H1 (cell line): ENCODE measurements around the gene MAP3K14. TPM values are rescaled to one million over a fixed set of nuclear protein-coding genes. Genes with fewer than 3 reads are reported as not detected.

Source experiments
- CEBPB ChIP-seq: IDR thresholded peaks from 2 replicates; pipeline ENCODE4 v1.6.1; 2012; ENCODE audit warnings: low read depth, low read length
- FOSL1 ChIP-seq: IDR thresholded peaks from 2 replicates; pipeline ENCODE4 v1.6.1; 2011; ENCODE audit warnings: mild to moderate bottlenecking, low read depth, low read length, moderate library complexity; ENCODE audit not compliant: insufficient read depth
- JUN ChIP-seq: IDR thresholded peaks from 2 replicates; pipeline ENCODE4 v1.6.1; 2011; ENCODE audit warnings: low read depth, mild to moderate bottlenecking, improper control_type of control experiment, low read length
- KDM1A ChIP-seq: fragments of 200-600, 300-600 bp; sonication (generic); IDR thresholded peaks from 2 replicates; pipeline ENCODE4 v1.7.1; 2016; ENCODE audit warnings: mild to moderate bottlenecking, low read length, borderline replicate concordance
- ZNF274 ChIP-seq: IDR thresholded peaks from 2 replicates; pipeline ENCODE4 v1.7.0; 2012; ENCODE audit warnings: low read length, borderline replicate concordance; ENCODE audit errors: extremely low read depth
- polyA plus RNA-seq, 7 experiments: library from polyadenylated mRNA; depleted of rRNA in 3 of 7; stranded (reverse) in 5 of 7; unstranded in 2 of 7; fragments of >200 nt in 5 of 7; fragments of 200-250 nt in 2 of 7; gene quantifications; 1 replicate in 5 of 7; 2 replicates in 1 of 7; 4 replicates in 1 of 7; pipeline versions ENCODE4 v1.2.1 to v1.2.3, GENCODE V29; 2011 to 2013; ENCODE audit warnings: missing spikeins in 2 of 7, mixed read lengths in 2 of 7
- total RNA-seq: library from RNA; stranded (reverse); fragmentation: NEBNext Ultra II Directional; extraction: Animal tissue kit (Norgen Biotek cat#: 25700); gene quantifications from 2 replicates; pipeline ENCODE4 v1.2.1, GENCODE V29; 2021
- TF ChIP-seq, protein P1 (sequence below): IDR thresholded peaks from 2 replicates; pipeline ENCODE4 v1.6.1; 2011; ENCODE audit warnings: low read length, improper control_type of control experiment

MAP3K14 gene
- total and polyA plus RNA-seq, 2 of the 8 experiments (the other 6 are each of a cell fraction or from before 2014, with no cell fraction given), result 5.2 to 6.1 TPM

DNA sequence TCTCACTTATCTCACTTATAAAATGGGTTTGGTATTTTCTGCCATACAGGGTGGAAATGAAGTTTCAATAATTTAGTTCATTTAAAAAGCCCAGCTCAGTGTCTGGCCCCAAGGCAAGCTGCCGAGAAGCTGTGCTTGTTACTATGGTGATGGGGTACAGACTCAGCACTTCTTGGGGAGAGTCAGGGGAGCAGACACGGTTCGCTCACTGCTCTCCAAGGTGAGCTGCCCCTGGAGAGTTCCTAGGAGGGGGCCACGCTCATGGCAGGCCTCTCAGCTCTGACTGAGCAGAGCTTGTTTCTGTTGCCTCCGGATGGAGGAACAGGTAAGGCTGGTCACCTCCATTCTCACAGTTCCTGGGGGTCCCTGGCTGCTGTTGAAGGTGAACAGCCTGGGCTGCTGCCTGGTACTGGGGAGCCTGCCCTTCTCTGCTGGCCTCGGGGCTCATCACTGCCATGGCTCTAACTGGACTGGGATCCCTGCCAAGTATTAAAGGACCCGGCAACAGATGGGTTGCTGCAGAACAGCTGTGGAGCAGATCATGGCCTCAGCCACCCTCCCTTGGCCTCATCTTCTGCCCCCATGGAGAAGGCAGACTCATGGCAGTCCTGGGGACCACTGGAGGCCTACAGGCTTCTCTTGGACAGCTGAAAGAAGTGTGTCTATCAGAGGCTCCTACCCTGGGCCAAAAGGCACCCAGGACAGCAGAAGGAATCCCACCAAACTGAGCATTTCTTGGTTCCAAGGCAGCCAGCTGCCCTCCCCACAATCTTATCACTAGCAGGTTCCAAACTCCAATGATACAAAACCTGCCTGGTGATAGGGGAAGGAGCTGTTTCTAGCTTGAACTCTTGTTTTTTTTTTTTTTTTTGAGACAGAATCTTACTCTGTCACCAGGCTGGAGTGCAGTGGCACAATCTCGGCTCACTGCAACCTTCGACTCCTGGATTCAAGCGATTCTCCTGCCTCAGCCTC lies 29.0 kb downstream of the MAP3K14 start (continued):
- TF ChIP-seq, protein P1, sequence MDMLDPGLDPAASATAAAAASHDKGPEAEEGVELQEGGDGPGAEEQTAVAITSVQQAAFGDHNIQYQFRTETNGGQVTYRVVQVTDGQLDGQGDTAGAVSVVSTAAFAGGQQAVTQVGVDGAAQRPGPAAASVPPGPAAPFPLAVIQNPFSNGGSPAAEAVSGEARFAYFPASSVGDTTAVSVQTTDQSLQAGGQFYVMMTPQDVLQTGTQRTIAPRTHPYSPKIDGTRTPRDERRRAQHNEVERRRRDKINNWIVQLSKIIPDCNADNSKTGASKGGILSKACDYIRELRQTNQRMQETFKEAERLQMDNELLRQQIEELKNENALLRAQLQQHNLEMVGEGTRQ, result no peak
- no peak for TF ChIP-seq ZNF274
- TF ChIP-seq FOSL1, result no peak
- no peak for TF ChIP-seq CEBPB
- no peak for TF ChIP-seq JUN
- no peak for TF ChIP-seq KDM1A
- TF ChIP-seq, all 59 proteins: peak for 0
